Endodermal cell (in vitro differentiated cells): ENCODE results near the gene IFNGR2. TPM values are rescaled to one million over a fixed set of nuclear protein-coding genes. Genes with fewer than 3 reads are reported as not detected.

Experiments used
- DNase-seq: peaks from one replicate; pipeline ENCODE4 v3.0.0-alpha.2; 2017
- H3K27ac ChIP-seq: 2 replicates; pipeline ENCODE4 v1.5.1; 2013; ENCODE audit warnings: mild to moderate bottlenecking, low read depth, low read length, moderate library complexity
- H3K27me3 ChIP-seq: 2 replicates; pipeline ENCODE4 v1.6.1; 2013; ENCODE audit warnings: mild to moderate bottlenecking, low read length, moderate library complexity; ENCODE audit not compliant: insufficient read depth, control insufficient read depth, poor library complexity, severe bottlenecking
- H3K36me3 ChIP-seq: 2 replicates; pipeline ENCODE4 v1.7.0; 2013; ENCODE audit warnings: mild to moderate bottlenecking, low read length, moderate library complexity; ENCODE audit not compliant: control insufficient read depth, insufficient read depth
- H3K4me1 ChIP-seq: one replicate; pipeline ENCODE4 v1.7.0; 2013; ENCODE audit warnings: low read length; ENCODE audit not compliant: control insufficient read depth, insufficient read depth
- H3K4me3 ChIP-seq: 2 replicates; pipeline ENCODE4 v1.5.1; 2013; ENCODE audit warnings: mild to moderate bottlenecking, low read length, moderate library complexity
- H3K9ac ChIP-seq: 2 replicates; pipeline ENCODE4 v1.6.1; 2013; ENCODE audit warnings: mild to moderate bottlenecking, low read length, moderate library complexity; ENCODE audit not compliant: poor library complexity, severe bottlenecking; ENCODE audit errors: extremely low read depth
- H3K9me3 ChIP-seq: 2 replicates; pipeline ENCODE4 v1.6.1; 2013; ENCODE audit warnings: mild to moderate bottlenecking, low read length, moderate library complexity; ENCODE audit not compliant: control insufficient read depth
- H3K27ac Mint-ChIP-seq: 2 replicates; pipeline ENCODE4 v1.8.0; 2020; ENCODE audit warnings: mixed read lengths
- H3K27me3 Mint-ChIP-seq: 2 replicates; pipeline ENCODE4 v1.8.0; 2021; ENCODE audit warnings: mild to moderate bottlenecking, mixed read lengths; ENCODE audit not compliant: insufficient read depth
- H3K36me3 Mint-ChIP-seq: 2 replicates; pipeline ENCODE4 v1.8.0; 2020; ENCODE audit warnings: low read depth, mixed read lengths
- H3K4me1 Mint-ChIP-seq: 2 replicates; pipeline ENCODE4 v1.8.0; 2020; ENCODE audit warnings: mixed read lengths
- H3K4me3 Mint-ChIP-seq: 2 replicates; pipeline ENCODE4 v1.8.0; 2020; ENCODE audit warnings: mild to moderate bottlenecking, moderate library complexity, mixed read lengths
- H3K9me3 Mint-ChIP-seq: 2 replicates; pipeline ENCODE4 v1.8.0; 2020; ENCODE audit warnings: mild to moderate bottlenecking, mixed read lengths
- WGBS, 2 experiments: methylation state at CpG; one replicate each; pipeline versions ENCODE4 v1.1.5 to v1.1.7; 2013; ENCODE audit warnings: missing lambda C conversion rate in 2 of 2, mixed read lengths in 1 of 2; ENCODE audit not compliant: insufficient coverage in 1 of 2, insufficient read length in 1 of 2; 5-methylcytosine and 5-hydroxymethylcytosine counted together
- total RNA-seq, 2 donors: library from RNA; stranded (reverse); fragmentation: NEBNext Ultra II Directional in 1 of 2; extraction: Animal tissue kit (Norgen Biotek cat#: 25700) in 1 of 2; gene quantifications; 2 replicates in 1 of 2; 3 replicates in 1 of 2; pipeline ENCODE4 v1.2.1, GENCODE V29; 2021
- TF ChIP-seq, protein P1 (sequence below): fragments of 200-600 bp; sonication (generic); conservative IDR thresholded peaks from 2 replicates; pipeline ENCODE4 v1.5.0; 2021; ENCODE audit warnings: antibody characterized with exemption, mild to moderate bottlenecking

IFNGR2 gene
- total RNA-seq, 2 donors from 2014 or later: 41.9 to 55.1 TPM

- Histone ChIP-seq H3K4me1 (no peaks in the 10 kb centered on the region), H3K36me3 (no peaks in the 10 kb centered on the region), H3K27ac (no peak overlapping the region), H3K9me3 (peaks cover 30% of the 10 kb centered on the region), H3K4me3 (no peak overlapping the region), H3K9ac (no peak overlapping the region), H3K27me3 (no peaks in the 10 kb centered on the region)
- TF ChIP-seq, protein P1, sequence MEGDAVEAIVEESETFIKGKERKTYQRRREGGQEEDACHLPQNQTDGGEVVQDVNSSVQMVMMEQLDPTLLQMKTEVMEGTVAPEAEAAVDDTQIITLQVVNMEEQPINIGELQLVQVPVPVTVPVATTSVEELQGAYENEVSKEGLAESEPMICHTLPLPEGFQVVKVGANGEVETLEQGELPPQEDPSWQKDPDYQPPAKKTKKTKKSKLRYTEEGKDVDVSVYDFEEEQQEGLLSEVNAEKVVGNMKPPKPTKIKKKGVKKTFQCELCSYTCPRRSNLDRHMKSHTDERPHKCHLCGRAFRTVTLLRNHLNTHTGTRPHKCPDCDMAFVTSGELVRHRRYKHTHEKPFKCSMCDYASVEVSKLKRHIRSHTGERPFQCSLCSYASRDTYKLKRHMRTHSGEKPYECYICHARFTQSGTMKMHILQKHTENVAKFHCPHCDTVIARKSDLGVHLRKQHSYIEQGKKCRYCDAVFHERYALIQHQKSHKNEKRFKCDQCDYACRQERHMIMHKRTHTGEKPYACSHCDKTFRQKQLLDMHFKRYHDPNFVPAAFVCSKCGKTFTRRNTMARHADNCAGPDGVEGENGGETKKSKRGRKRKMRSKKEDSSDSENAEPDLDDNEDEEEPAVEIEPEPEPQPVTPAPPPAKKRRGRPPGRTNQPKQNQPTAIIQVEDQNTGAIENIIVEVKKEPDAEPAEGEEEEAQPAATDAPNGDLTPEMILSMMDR: no peak
- Mint-ChIP-seq H3K9me3 (peaks cover 37% of the 10 kb centered on the region), H3K36me3 (peaks cover 4% of the 10 kb centered on the region), H3K4me1 (peaks cover 8% of the 10 kb centered on the region), H3K4me3 (no peak overlapping the region), H3K27me3 (peaks cover 2% of the 10 kb centered on the region), H3K27ac (no peak overlapping the region)
- DNase-seq: no peak
- WGBS, 2 experiments: 90 to 95% methylated on average over 5 of the region's 5 CpGs
These were observed 38.4 kb upstream of the IFNGR2 start for GRCh38 chr21:33364830-33365229.

- H3K9me3 Mint-ChIP-seq: peaks cover 37% of the 10 kb centered on the region
- H3K27me3 Mint-ChIP-seq: peaks cover 2% of the 10 kb centered on the region
- TF ChIP-seq, protein P1: no peak
- H3K27ac ChIP-seq: no peak overlapping the region
- H3K36me3 ChIP-seq: no peaks in the 10 kb centered on the region
- H3K36me3 Mint-ChIP-seq: peaks cover 4% of the 10 kb centered on the region
- no peaks in the 10 kb centered on the region for H3K4me1 Mint-ChIP-seq
- H3K4me1 ChIP-seq: no peaks in the 10 kb centered on the region
- DNase-seq: peak; percentile 60
- H3K27me3 ChIP-seq: no peaks in the 10 kb centered on the region
- no peak overlapping the region for H3K9ac ChIP-seq
- 81 to 90% methylated on average over 3 to 7 of the region's 7 CpGs for WGBS, 2 experiments
- H3K9me3 ChIP-seq: peaks cover 30% of the 10 kb centered on the region
- no peak overlapping the region for H3K4me3 Mint-ChIP-seq
- no peak overlapping the region for H3K27ac Mint-ChIP-seq
- H3K4me3 ChIP-seq: no peak overlapping the region
These were observed 35.8 kb upstream of the IFNGR2 start for GRCh38 chr21:33367309-33367973.

GRCh38 chr21:33368124-33368523 lies 35.1 kb upstream of the IFNGR2 start:
- Mint-ChIP-seq H3K27me3 (peaks cover 2% of the 10 kb centered on the region), H3K9me3 (peaks cover 37% of the 10 kb centered on the region), H3K36me3 (peaks cover 4% of the 10 kb centered on the region), H3K4me1 (no peaks in the 10 kb centered on the region), H3K27ac (no peak overlapping the region), H3K4me3 (no peak overlapping the region)
- Histone ChIP-seq H3K9me3 (peaks cover 30% of the 10 kb centered on the region), H3K27ac (no peak overlapping the region), H3K36me3 (no peaks in the 10 kb centered on the region), H3K9ac (no peak overlapping the region), H3K4me3 (no peak overlapping the region), H3K27me3 (no peaks in the 10 kb centered on the region), H3K4me1 (no peaks in the 10 kb centered on the region)
- WGBS, 2 experiments: 94 to 100% methylated on average over 2 to 4 of the region's 4 CpGs
- TF ChIP-seq, protein P1: no peak
- DNase-seq: no peak
